T-helper 1 cell treated with Interleukin-12 subunit alpha and Interleukin-12 subunit beta and Interleukin-4 antibody, amounts not matched to agents 30 ng/mL and 1 ng/mL, for 36 hours (primary cell): ENCODE results near the gene EXOC6B. TPM values are rescaled to one million over a fixed set of nuclear protein-coding genes. Genes with fewer than 3 reads are reported as not detected.

Experiments used
- intact Hi-C: fragments of 100-400 bp; cut with micrococcal nuclease; formaldehyde crosslinking; loops from one replicate; pipeline ENCODE4 v1.15.1; 2024
- total RNA-seq: library from RNA; stranded (reverse); gene quantifications from 2 replicates; pipeline ENCODE4 v1.2.3, GENCODE V29; 2022

The EXOC6B gene
- total RNA-seq, 1 donor from 2014 or later = 15.2 TPM

- intact Hi-C loops = no loop called here
These were observed 29.1 kb downstream of the EXOC6B start for GRCh38 chr2:72796766-72797165.

GRCh38 chr2:72794572-72794971, 31.3 kb downstream of the EXOC6B start:
- intact Hi-C loops = loop anchor here (5.0 kb wide), 1 partner anchor 48 kb away; no protein-coding TSS in a partner anchor

GRCh38 chr2:72793798-72794440, 31.9 kb downstream of the EXOC6B start:
- intact Hi-C loops = loop anchor here (5.0 kb wide), 1 partner anchor 48 kb away; no protein-coding TSS in a partner anchor

- intact Hi-C loops = no loop called here
These were observed 36.6 kb downstream of the EXOC6B start for GRCh38 chr2:72789241-72789640.

GRCh38 chr2:72788756-72789155, 37.1 kb downstream of the EXOC6B start:
- intact Hi-C loops = no loop called here

GRCh38 chr2:72785517-72785916, 40.3 kb downstream of the EXOC6B start:
- intact Hi-C loops = no loop called here

- intact Hi-C loops = no loop called here
These were observed 43.3 kb downstream of the EXOC6B start for GRCh38 chr2:72782520-72782919.

GRCh38 chr2:72781480-72781879, 44.4 kb downstream of the EXOC6B start:
- intact Hi-C loops = no loop called here

GRCh38 chr2:72780477-72780876, 45.4 kb downstream of the EXOC6B start:
- intact Hi-C loops = no loop called here

GRCh38 chr2:72779495-72779894, 46.3 kb downstream of the EXOC6B start:
- intact Hi-C loops = no loop called here

- intact Hi-C loops = no loop called here
These were observed 47.4 kb downstream of the EXOC6B start for GRCh38 chr2:72778410-72778809.

GRCh38 chr2:72770879-72771461, 54.9 kb downstream of the EXOC6B start:
- intact Hi-C loops = loop anchor here (1.0 to 5.0 kb wide), 7 partner anchors 55 to 441 kb away; partner anchors contain the start of genes EXOC6B and SPR

GRCh38 chr2:72765997-72766609, 59.7 kb downstream of the EXOC6B start:
- intact Hi-C loops = no loop called here

- intact Hi-C loops = no loop called here
These were observed 63.6 kb downstream of the EXOC6B start for GRCh38 chr2:72762276-72762675.

- intact Hi-C loops = no loop called here
These were observed 66.1 kb downstream of the EXOC6B start for GRCh38 chr2:72759755-72760154.

- intact Hi-C loops = no loop called here
These were observed 68.6 kb downstream of the EXOC6B start for GRCh38 chr2:72757177-72757775.

GRCh38 chr2:72755647-72756423, 70.0 kb downstream of the EXOC6B start:
- intact Hi-C loops = no loop called here

GRCh38 chr2:72754628-72755320, 71.1 kb downstream of the EXOC6B start:
- intact Hi-C loops = no loop called here

- intact Hi-C loops = no loop called here
These were observed 74.7 kb downstream of the EXOC6B start for GRCh38 chr2:72750977-72751639.

GRCh38 chr2:72750466-72750865, 75.4 kb downstream of the EXOC6B start:
- intact Hi-C loops = no loop called here
